ENCODE results near the gene RNF224.

DNA sequence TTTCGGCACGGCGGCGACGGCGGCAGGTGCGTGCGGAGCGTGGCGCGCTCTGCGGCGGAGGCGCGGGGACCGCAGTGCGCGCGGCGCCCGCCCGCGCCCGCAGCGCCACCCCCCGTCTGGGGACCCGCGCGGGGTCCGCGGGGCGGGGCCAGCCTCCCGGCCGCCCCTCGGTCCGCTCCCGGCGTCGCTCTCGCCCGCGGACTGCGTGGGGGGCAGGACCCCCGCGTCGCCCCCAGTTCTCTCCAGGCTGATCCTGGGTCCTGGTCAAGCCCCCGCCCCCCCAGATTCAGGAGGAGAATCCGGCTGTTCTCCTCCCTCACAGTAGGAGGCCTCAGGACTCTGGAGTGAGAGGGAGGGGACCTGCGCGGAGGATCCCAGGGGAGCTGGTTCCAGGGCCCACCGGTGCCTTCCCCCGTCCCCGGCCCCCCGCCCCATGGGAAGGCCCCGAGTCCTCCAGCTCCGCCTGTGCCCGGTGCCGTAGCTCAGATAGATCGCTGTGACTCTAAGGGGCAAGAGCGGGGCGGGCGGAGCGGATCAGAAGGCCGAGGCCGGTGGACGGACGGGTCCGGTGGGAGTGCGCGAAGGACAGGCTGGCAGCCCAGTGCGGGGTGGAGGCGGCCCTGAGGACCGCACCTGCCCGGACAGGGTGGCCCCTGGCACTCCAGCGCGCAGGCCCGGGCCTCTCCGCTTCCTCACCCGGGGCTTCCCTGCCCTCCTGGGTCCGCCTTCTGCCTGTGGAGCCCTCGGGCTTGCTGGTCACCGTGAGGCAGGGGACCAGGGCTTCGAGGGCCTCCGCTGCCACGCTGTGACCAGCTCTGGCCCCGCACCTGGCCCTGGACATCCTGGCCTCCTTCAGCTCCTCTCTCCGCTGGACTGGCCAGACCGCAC, 4.9 kb upstream of the RNF224 start, which contains the start of gene RNF208:
- TF ChIP-seq, protein P1, sequence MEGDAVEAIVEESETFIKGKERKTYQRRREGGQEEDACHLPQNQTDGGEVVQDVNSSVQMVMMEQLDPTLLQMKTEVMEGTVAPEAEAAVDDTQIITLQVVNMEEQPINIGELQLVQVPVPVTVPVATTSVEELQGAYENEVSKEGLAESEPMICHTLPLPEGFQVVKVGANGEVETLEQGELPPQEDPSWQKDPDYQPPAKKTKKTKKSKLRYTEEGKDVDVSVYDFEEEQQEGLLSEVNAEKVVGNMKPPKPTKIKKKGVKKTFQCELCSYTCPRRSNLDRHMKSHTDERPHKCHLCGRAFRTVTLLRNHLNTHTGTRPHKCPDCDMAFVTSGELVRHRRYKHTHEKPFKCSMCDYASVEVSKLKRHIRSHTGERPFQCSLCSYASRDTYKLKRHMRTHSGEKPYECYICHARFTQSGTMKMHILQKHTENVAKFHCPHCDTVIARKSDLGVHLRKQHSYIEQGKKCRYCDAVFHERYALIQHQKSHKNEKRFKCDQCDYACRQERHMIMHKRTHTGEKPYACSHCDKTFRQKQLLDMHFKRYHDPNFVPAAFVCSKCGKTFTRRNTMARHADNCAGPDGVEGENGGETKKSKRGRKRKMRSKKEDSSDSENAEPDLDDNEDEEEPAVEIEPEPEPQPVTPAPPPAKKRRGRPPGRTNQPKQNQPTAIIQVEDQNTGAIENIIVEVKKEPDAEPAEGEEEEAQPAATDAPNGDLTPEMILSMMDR (IDR thresholded peaks at IDR 0.05; ENCODE audit: poor library complexity, severe bottlenecking) = no peak
- TF ChIP-seq SMC3 (conservative IDR thresholded peaks at IDR 0.05; ENCODE audit: poor library complexity) = no peak
- TF ChIP-seq EZH2 (IDR thresholded peaks at IDR 0.05; ENCODE audit: borderline replicate concordance, insufficient read depth, low read length, poor library complexity, severe bottlenecking) = no peak
- no peak for TF ChIP-seq EP300 (conservative IDR thresholded peaks at IDR 0.05; ENCODE audit: poor library complexity, severe bottlenecking)
- TF ChIP-seq POLR2AphosphoS5 (IDR thresholded peaks at IDR 0.05) = peak; percentile 27
- TF ChIP-seq RAD21 (conservative IDR thresholded peaks at IDR 0.05) = no peak
- TF ChIP-seq MXI1 (conservative IDR thresholded peaks at IDR 0.05; ENCODE audit: poor library complexity, severe bottlenecking) = no peak
- TF ChIP-seq, protein P2, sequence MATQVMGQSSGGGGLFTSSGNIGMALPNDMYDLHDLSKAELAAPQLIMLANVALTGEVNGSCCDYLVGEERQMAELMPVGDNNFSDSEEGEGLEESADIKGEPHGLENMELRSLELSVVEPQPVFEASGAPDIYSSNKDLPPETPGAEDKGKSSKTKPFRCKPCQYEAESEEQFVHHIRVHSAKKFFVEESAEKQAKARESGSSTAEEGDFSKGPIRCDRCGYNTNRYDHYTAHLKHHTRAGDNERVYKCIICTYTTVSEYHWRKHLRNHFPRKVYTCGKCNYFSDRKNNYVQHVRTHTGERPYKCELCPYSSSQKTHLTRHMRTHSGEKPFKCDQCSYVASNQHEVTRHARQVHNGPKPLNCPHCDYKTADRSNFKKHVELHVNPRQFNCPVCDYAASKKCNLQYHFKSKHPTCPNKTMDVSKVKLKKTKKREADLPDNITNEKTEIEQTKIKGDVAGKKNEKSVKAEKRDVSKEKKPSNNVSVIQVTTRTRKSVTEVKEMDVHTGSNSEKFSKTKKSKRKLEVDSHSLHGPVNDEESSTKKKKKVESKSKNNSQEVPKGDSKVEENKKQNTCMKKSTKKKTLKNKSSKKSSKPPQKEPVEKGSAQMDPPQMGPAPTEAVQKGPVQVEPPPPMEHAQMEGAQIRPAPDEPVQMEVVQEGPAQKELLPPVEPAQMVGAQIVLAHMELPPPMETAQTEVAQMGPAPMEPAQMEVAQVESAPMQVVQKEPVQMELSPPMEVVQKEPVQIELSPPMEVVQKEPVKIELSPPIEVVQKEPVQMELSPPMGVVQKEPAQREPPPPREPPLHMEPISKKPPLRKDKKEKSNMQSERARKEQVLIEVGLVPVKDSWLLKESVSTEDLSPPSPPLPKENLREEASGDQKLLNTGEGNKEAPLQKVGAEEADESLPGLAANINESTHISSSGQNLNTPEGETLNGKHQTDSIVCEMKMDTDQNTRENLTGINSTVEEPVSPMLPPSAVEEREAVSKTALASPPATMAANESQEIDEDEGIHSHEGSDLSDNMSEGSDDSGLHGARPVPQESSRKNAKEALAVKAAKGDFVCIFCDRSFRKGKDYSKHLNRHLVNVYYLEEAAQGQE (IDR thresholded peaks at IDR 0.05; ENCODE audit: borderline replicate concordance) = no peak
